ENCODE results near the gene IL12RB1.

GRCh38 chr19:18060472-18060871 lies 26.3 kb downstream of the IL12RB1 start:
- no peak for TF ChIP-seq FOXA1 (IDR thresholded peaks at IDR 0.05)
- no peak for TF ChIP-seq ARNT (IDR thresholded peaks at IDR 0.05)
- TF ChIP-seq BHLHE40 (IDR thresholded peaks at IDR 0.05; ENCODE audit: borderline replicate concordance), result no peak
- no peak for TF ChIP-seq FOXK2 (IDR thresholded peaks at IDR 0.05)
- TF ChIP-seq SP1 (IDR thresholded peaks at IDR 0.05), result no peak
- TF ChIP-seq ZNF384 (IDR thresholded peaks at IDR 0.05), result no peak
- TF ChIP-seq CTBP1 (IDR thresholded peaks at IDR 0.05; ENCODE audit: borderline replicate concordance), result no peak
- no peak for TF ChIP-seq SUZ12 (IDR thresholded peaks at IDR 0.05)
- no peak for TF ChIP-seq FOXM1 (IDR thresholded peaks at IDR 0.05; ENCODE audit: borderline replicate concordance)

All from HEK293T (cell line).